CD14-positive monocyte (primary cell): ENCODE measurements around the gene PRKAB1. TPM values are rescaled to one million over a fixed set of nuclear protein-coding genes. Genes with fewer than 3 reads are reported as not detected.
A peak's percentile ranks its signal among the peaks of the same experiment; 100 is the strongest.

Source experiments
- DNase-seq, 3 donors: peaks; one replicate each; pipeline ENCODE4 v3.0.0-alpha.2; 2011 to 2022
- H2AFZ ChIP-seq: 2 replicates; pipeline ENCODE4 v1.6.0; 2012; ENCODE audit warnings: mild to moderate bottlenecking, low read depth, low read length, inconsistent platforms; ENCODE audit not compliant: insufficient read depth, poor library complexity, severe bottlenecking
- H3K27ac ChIP-seq, 2 donors: 1 replicate in 1 of 2; 2 replicates in 1 of 2; pipeline ENCODE4 v1.5.1; 2012 to 2013; ENCODE audit warnings: low read length in 2 of 2, control low read depth in 1 of 2, inconsistent platforms in 1 of 2, low read depth in 1 of 2, mild to moderate bottlenecking in 1 of 2
- H3K27me3 ChIP-seq, 2 donors: one replicate each; pipeline versions ENCODE4 v1.6.0 to v1.6.1; 2011 to 2013; ENCODE audit warnings: low read length in 2 of 2; ENCODE audit not compliant: control insufficient read depth in 2 of 2, insufficient read depth in 2 of 2
- H3K36me3 ChIP-seq, 2 donors: replicated peaks in 1 of 2; 1 replicate in 1 of 2; 2 replicates in 1 of 2; pipeline versions ENCODE4 v1.5.1 to v1.6.1; 2012 to 2013; ENCODE audit warnings: low read length in 2 of 2, control low read depth in 1 of 2, inconsistent platforms in 1 of 2, mild to moderate bottlenecking in 1 of 2; ENCODE audit not compliant: insufficient read depth in 2 of 2, control insufficient read depth in 1 of 2
- H3K4me1 ChIP-seq, 2 donors: 1 replicate in 1 of 2; 2 replicates in 1 of 2; pipeline versions ENCODE4 v1.5.1 to v1.6.1; 2012 to 2013; ENCODE audit warnings: low read length in 2 of 2, control low read depth in 1 of 2, inconsistent platforms in 1 of 2, mild to moderate bottlenecking in 1 of 2, moderate library complexity in 1 of 2; ENCODE audit not compliant: insufficient read depth in 2 of 2, control insufficient read depth in 1 of 2
- H3K4me2 ChIP-seq: replicated peaks from 2 replicates; pipeline ENCODE3; 2012; ENCODE audit warnings: low read length, moderate library complexity, mild to moderate bottlenecking; ENCODE audit not compliant: poor library complexity, severe bottlenecking; ENCODE audit errors: extremely low read depth
- H3K4me3 ChIP-seq, 3 experiments: fragments of 200-600 bp in 1 of 3; sonication (generic) in 1 of 3; replicated peaks in 1 of 3; 1 replicate in 2 of 3; 2 replicates in 1 of 3; pipeline ENCODE4 v1.5.1; 2011 to 2013; ENCODE audit warnings: low read length in 3 of 3, mild to moderate bottlenecking in 3 of 3, control low read depth in 2 of 3, low read depth in 2 of 3, inconsistent platforms in 1 of 3, moderate library complexity in 1 of 3
- H3K79me2 ChIP-seq: 2 replicates; pipeline ENCODE4 v1.6.0; 2012; ENCODE audit warnings: mild to moderate bottlenecking, control low read depth, inconsistent platforms, low read length, moderate library complexity; ENCODE audit not compliant: insufficient read depth
- H3K9ac ChIP-seq: 2 replicates; pipeline ENCODE4 v1.6.0; 2017; ENCODE audit warnings: low read length, mild to moderate bottlenecking; ENCODE audit not compliant: insufficient read depth, poor library complexity, severe bottlenecking
- H3K9me3 ChIP-seq, 2 donors: replicated peaks in 1 of 2; 1 replicate in 1 of 2; 2 replicates in 1 of 2; pipeline versions ENCODE4 v1.5.1 to v1.6.1; 2012 to 2013; ENCODE audit warnings: low read length in 2 of 2, control low read depth in 1 of 2; ENCODE audit not compliant: control insufficient read depth in 1 of 2, insufficient read depth in 1 of 2
- H4K20me1 ChIP-seq: 2 replicates; pipeline ENCODE4 v1.6.0; 2012; ENCODE audit warnings: mild to moderate bottlenecking, low read length, control low read depth, moderate library complexity; ENCODE audit not compliant: insufficient read depth
- H3K27ac Mint-ChIP-seq, 7 donors: one replicate each; pipeline ENCODE4 v1.8.0; 2020; ENCODE audit warnings: mild to moderate bottlenecking in 7 of 7, mixed read lengths in 7 of 7, moderate library complexity in 6 of 7, inconsistent platforms in 2 of 7
- H3K27me3 Mint-ChIP-seq, 3 donors: one replicate each; pipeline ENCODE4 v1.8.0; 2021 to 2022; ENCODE audit warnings: low read depth in 3 of 3, mild to moderate bottlenecking in 3 of 3, mixed read lengths in 3 of 3, moderate library complexity in 3 of 3, inconsistent platforms in 1 of 3
- H3K36me3 Mint-ChIP-seq, 2 donors: one replicate each; pipeline ENCODE4 v1.8.0; 2020; ENCODE audit warnings: mixed read lengths in 2 of 2, inconsistent platforms in 1 of 2, mild to moderate bottlenecking in 1 of 2
- H3K4me1 Mint-ChIP-seq: one replicate; pipeline ENCODE4 v1.8.0; 2020; ENCODE audit warnings: mild to moderate bottlenecking, mixed read lengths
- H3K4me3 Mint-ChIP-seq, 2 donors: one replicate each; pipeline ENCODE4 v1.8.0; 2020; ENCODE audit warnings: mild to moderate bottlenecking in 2 of 2, mixed read lengths in 2 of 2, moderate library complexity in 1 of 2
- H3K9me3 Mint-ChIP-seq, 7 donors: one replicate each; pipeline ENCODE4 v1.8.0; 2020 to 2022; ENCODE audit warnings: mixed read lengths in 7 of 7, mild to moderate bottlenecking in 6 of 7, moderate library complexity in 6 of 7, inconsistent platforms in 2 of 7
- CTCF ChIP-seq: fragments of 200-600 bp; IDR thresholded peaks from one replicate; pipeline ENCODE4 v1.8.0; 2022; ENCODE audit warnings: antibody characterized with exemption, mild to moderate bottlenecking
- WGBS: methylation state at CpG from one replicate; pipeline ENCODE4 v1.1.5; 2013; ENCODE audit warnings: missing lambda C conversion rate; ENCODE audit not compliant: insufficient coverage; 5-methylcytosine and 5-hydroxymethylcytosine counted together
- intact Hi-C, 2 donors: fragments of 100-400 bp; cut with micrococcal nuclease; formaldehyde crosslinking; loops; one replicate each; pipeline versions ENCODE4 v1.15.0 to v1.15.1; 2023
- polyA plus RNA-seq, 3 donors: library from polyadenylated mRNA; depleted of rRNA in 1 of 3; unstranded in 2 of 3; stranded (reverse) in 1 of 3; fragments of 300-500 nt in 2 of 3; fragments of >200 nt in 1 of 3; fragmentation: Illumina TruSeq in 2 of 3; gene quantifications; 1 replicate in 2 of 3; 2 replicates in 1 of 3; pipeline ENCODE4 v1.2.3, GENCODE V29; 2012 to 2021

Gene PRKAB1
- polyA plus RNA-seq, 3 donors = 20.5 to 35.9 (median 23.0) TPM

DNA sequence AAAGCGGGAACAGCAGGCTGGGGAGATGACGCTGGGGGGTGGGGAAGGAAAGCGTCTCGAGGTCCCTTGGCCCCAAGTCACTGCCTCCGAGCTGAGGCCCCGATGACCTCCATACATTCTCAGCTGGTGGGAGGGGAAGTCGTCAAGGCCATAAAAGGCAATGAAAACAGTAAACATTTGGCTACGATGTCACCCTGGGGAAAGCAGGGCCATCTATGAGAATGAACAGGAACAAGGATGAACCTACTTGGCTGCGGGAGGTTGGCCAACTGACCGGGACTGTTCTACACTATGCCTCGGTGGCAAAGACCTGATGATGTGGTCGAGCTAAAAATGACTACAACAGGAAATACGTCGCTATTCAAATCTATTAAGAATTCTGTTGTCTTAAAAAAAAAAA, 19.5 kb downstream of the PRKAB1 start:
- no peaks in the 10 kb centered on the region for H3K9me3 Mint-ChIP-seq
- Histone ChIP-seq H3K4me2 (no peak overlapping the region), H3K79me2 (no peaks in the 10 kb centered on the region), H3K27ac (no peak overlapping the region), H3K4me3 (no peak overlapping the region), H3K4me1 (peaks cover 8 to 12% of the 10 kb centered on the region in 2 donors), H2AFZ (no peak overlapping the region), H3K9me3 (no peaks in the 10 kb centered on the region), H3K36me3 (peaks cover 0 to 83% of the 10 kb centered on the region in 2 donors), H4K20me1 (no peaks in the 10 kb centered on the region), H3K27me3 (no peaks in the 10 kb centered on the region), H3K9ac (no peak overlapping the region)
- intact Hi-C loops = no loop called here
- peak overlapping the region in 1 of 7 donors; percentile 67 for H3K27ac Mint-ChIP-seq
- 94% methylated on average over 8 of the region's 14 CpGs for WGBS
- TF ChIP-seq CTCF = no peak
- H3K36me3 Mint-ChIP-seq = peaks cover 26 to 62% of the 10 kb centered on the region in 2 donors
- no peak for DNase-seq
- peaks cover 7% of the 10 kb centered on the region for H3K4me1 Mint-ChIP-seq
- H3K4me3 Mint-ChIP-seq = no peak overlapping the region
- H3K27me3 Mint-ChIP-seq = no peaks in the 10 kb centered on the region

DNA sequence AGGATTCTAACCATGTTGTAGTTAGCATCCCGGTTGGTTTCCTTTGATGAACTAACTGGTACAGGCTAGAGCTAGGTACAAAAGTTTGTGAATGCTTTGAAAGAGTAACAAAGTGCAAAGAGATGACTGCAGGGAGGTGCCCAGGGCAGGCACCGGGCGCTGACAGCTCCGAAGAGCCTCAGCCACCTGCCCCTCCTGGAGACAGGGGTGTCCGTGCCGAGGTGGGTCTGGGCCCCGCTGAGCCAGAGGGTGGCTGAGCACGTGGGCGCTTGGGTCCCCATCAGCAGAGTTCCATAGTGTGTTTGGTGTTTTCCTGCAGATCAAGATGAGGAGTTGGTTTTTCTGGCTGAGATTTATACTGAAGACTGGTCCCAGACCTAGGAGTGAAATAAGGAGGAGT, 19.9 kb downstream of the PRKAB1 start:
- no peaks in the 10 kb centered on the region for H3K9me3 ChIP-seq
- no peak for DNase-seq
- H3K36me3 Mint-ChIP-seq = peaks cover 30 to 67% of the 10 kb centered on the region in 2 donors
- H3K4me3 ChIP-seq = no peak overlapping the region
- H3K27ac ChIP-seq = no peak overlapping the region
- no peak overlapping the region for H3K4me2 ChIP-seq
- over 99% methylated on average over 8 of the region's 9 CpGs for WGBS
- peaks cover 3 to 7% of the 10 kb centered on the region in 2 donors for H3K4me1 ChIP-seq
- intact Hi-C loops = no loop called here
- H3K27ac Mint-ChIP-seq = peak overlapping the region in 1 of 7 donors; percentile 54
- H3K4me1 Mint-ChIP-seq = peaks cover 2% of the 10 kb centered on the region
- H3K27me3 ChIP-seq = no peaks in the 10 kb centered on the region
- H2AFZ ChIP-seq = no peak overlapping the region
- peaks cover 0 to 88% of the 10 kb centered on the region in 2 donors for H3K36me3 ChIP-seq
- no peak overlapping the region for H3K9ac ChIP-seq
- TF ChIP-seq CTCF = no peak
- H3K79me2 ChIP-seq = no peaks in the 10 kb centered on the region
- H3K9me3 Mint-ChIP-seq = no peaks in the 10 kb centered on the region
- no peaks in the 10 kb centered on the region for H3K27me3 Mint-ChIP-seq
- no peak overlapping the region for H3K4me3 Mint-ChIP-seq
- H4K20me1 ChIP-seq = no peaks in the 10 kb centered on the region
